Measurements from ENCODE around the gene CERS6. TPM values are rescaled to one million over a fixed set of nuclear protein-coding genes. Genes with fewer than 3 reads are reported as not detected.

The CERS6 gene
- total RNA-seq, 1 experiment from 2014 or later: 30.3 TPM

GRCh38 chr2:168567836-168568235, 111.8 kb downstream of the CERS6 start:
- Histone ChIP-seq H3K27me3 (ENCODE audit: control insufficient read depth, insufficient read depth, low read length) (no peaks in the 10 kb centered on the region), H3K27ac (ENCODE audit: low read length) (no peak overlapping the region), H3K4me1 (ENCODE audit: control insufficient read depth, insufficient read depth, low read length) (no peaks in the 10 kb centered on the region), H3K4me3 (ENCODE audit: low read depth in 2 of 2, low read length in 2 of 2) (no peak overlapping the region), H3K9me3 (ENCODE audit: control insufficient read depth, insufficient read depth, low read depth, low read length) (no peaks in the 10 kb centered on the region), H3K36me3 (ENCODE audit: control insufficient read depth, insufficient read depth, low read length) (no peaks in the 10 kb centered on the region)
- intact Hi-C loops (cut with micrococcal nuclease; ENCODE audit: unreplicated experiment) (no loop called here), in situ Hi-C loops (cut with HindIII; ENCODE audit: low pct_unique_long_range_greater_than_20kb, low sequenced_read_pairs) (no loop called here)
- DNase-seq (ENCODE audit: low read depth, low spot score): no peak
- ChIA-PET CTCF (no interaction called here), POLR2A (no interaction called here)
- no TSS peak for BruUV-seq (replicated peaks)
- ATAC-seq: no peak
- TF ChIP-seq, protein P1, sequence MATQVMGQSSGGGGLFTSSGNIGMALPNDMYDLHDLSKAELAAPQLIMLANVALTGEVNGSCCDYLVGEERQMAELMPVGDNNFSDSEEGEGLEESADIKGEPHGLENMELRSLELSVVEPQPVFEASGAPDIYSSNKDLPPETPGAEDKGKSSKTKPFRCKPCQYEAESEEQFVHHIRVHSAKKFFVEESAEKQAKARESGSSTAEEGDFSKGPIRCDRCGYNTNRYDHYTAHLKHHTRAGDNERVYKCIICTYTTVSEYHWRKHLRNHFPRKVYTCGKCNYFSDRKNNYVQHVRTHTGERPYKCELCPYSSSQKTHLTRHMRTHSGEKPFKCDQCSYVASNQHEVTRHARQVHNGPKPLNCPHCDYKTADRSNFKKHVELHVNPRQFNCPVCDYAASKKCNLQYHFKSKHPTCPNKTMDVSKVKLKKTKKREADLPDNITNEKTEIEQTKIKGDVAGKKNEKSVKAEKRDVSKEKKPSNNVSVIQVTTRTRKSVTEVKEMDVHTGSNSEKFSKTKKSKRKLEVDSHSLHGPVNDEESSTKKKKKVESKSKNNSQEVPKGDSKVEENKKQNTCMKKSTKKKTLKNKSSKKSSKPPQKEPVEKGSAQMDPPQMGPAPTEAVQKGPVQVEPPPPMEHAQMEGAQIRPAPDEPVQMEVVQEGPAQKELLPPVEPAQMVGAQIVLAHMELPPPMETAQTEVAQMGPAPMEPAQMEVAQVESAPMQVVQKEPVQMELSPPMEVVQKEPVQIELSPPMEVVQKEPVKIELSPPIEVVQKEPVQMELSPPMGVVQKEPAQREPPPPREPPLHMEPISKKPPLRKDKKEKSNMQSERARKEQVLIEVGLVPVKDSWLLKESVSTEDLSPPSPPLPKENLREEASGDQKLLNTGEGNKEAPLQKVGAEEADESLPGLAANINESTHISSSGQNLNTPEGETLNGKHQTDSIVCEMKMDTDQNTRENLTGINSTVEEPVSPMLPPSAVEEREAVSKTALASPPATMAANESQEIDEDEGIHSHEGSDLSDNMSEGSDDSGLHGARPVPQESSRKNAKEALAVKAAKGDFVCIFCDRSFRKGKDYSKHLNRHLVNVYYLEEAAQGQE (IDR thresholded peaks at IDR 0.05; ENCODE audit: insufficient read depth in 1 of 2, low read depth in 2 of 2, low read length in 1 of 2): no peak
- TF ChIP-seq SIN3A (IDR thresholded peaks at IDR 0.05; ENCODE audit: borderline replicate concordance, insufficient read depth, low read depth, low read length) (no peak), TCF7L2 (IDR thresholded peaks at IDR 0.05; ENCODE audit: low read depth, low read length) (no peak), POLR2AphosphoS5 (IDR thresholded peaks at IDR 0.05; ENCODE audit: low read depth, low read length) (no peak)
- TF ChIP-seq, protein P2, sequence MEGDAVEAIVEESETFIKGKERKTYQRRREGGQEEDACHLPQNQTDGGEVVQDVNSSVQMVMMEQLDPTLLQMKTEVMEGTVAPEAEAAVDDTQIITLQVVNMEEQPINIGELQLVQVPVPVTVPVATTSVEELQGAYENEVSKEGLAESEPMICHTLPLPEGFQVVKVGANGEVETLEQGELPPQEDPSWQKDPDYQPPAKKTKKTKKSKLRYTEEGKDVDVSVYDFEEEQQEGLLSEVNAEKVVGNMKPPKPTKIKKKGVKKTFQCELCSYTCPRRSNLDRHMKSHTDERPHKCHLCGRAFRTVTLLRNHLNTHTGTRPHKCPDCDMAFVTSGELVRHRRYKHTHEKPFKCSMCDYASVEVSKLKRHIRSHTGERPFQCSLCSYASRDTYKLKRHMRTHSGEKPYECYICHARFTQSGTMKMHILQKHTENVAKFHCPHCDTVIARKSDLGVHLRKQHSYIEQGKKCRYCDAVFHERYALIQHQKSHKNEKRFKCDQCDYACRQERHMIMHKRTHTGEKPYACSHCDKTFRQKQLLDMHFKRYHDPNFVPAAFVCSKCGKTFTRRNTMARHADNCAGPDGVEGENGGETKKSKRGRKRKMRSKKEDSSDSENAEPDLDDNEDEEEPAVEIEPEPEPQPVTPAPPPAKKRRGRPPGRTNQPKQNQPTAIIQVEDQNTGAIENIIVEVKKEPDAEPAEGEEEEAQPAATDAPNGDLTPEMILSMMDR (IDR thresholded peaks at IDR 0.05): no peak

DNA sequence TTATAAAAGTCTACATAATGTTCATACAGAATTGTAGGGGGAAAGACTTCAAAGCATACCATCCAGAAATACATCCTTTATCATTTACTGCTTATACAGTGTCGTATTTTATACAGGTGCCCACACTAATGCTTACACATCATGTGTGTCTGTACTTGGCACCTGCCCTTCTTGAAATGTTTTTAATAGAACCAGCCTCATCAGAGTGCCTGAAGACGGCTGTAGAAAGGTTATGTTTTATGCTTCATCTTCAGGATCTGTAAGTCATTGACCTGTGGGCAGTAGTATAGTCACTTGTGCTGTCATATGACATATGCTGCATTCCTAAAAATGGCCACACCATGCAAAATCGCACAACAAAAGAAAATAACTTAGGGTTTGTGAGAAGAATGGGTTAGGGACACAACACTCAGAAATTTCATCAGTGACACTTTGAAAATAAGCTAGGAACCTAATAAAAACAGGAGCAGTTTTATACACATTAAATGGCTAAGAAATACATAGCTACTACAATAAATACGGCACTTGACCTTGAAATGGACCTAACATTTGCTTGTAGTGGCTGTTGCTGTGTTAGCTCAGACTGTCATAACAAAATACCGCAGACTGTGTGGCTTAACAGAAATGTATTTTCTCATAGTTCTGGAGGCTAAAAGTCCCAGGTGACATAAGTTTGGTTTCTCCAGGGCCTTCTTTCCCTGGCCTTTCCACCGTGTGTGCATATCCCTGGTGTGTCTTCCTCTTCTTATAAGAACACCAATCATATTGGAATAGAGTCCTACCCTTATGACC, 112.6 kb downstream of the CERS6 start:
- CTCF ChIA-PET: no interaction called here
- intact Hi-C loops (cut with micrococcal nuclease; ENCODE audit: unreplicated experiment): no loop called here
- POLR2A ChIA-PET: no interaction called here

More for the DNA sequence above, 112.6 kb downstream of the CERS6 start:
- Histone ChIP-seq H3K4me3 (ENCODE audit: low read depth in 2 of 2, low read length in 2 of 2) (no peak overlapping the region), H3K27ac (ENCODE audit: low read length) (no peak overlapping the region), H3K36me3 (ENCODE audit: control insufficient read depth, insufficient read depth, low read length) (no peaks in the 10 kb centered on the region), H3K27me3 (ENCODE audit: control insufficient read depth, insufficient read depth, low read length) (no peaks in the 10 kb centered on the region), H3K9me3 (ENCODE audit: control insufficient read depth, insufficient read depth, low read depth, low read length) (no peaks in the 10 kb centered on the region), H3K4me1 (ENCODE audit: control insufficient read depth, insufficient read depth, low read length) (no peaks in the 10 kb centered on the region)
- no peak for ATAC-seq
- DNase-seq (ENCODE audit: low read depth, low spot score): no peak
- BruUV-seq (replicated peaks): no TSS peak
- TF ChIP-seq, protein P1 (IDR thresholded peaks at IDR 0.05; ENCODE audit: insufficient read depth in 1 of 2, low read depth in 2 of 2, low read length in 1 of 2): no peak
- in situ Hi-C loops (cut with HindIII; ENCODE audit: low pct_unique_long_range_greater_than_20kb, low sequenced_read_pairs): no loop called here
